Fibroblast of the aortic adventitia (primary cell): ENCODE data around the gene CEP112. TPM values are rescaled to one million over a fixed set of nuclear protein-coding genes. Genes with fewer than 3 reads are reported as not detected.

ENCODE experiments used
- DNase-seq: peaks from one replicate; pipeline ENCODE4 v3.0.0-alpha.2; 2010; ENCODE audit warnings: low read depth
- H3K4me3 ChIP-seq: 2 replicates; pipeline ENCODE4 v1.5.1; 2011; ENCODE audit warnings: low read depth, mild to moderate bottlenecking, control low read depth, low read length, moderate library complexity
- CTCF ChIP-seq: IDR thresholded peaks from 2 replicates; pipeline ENCODE4 v1.5.1; 2011; ENCODE audit warnings: mild to moderate bottlenecking, low read length, control low read depth, inconsistent platforms; ENCODE audit not compliant: insufficient read depth
- total RNA-seq: library from RNA; depleted of rRNA; stranded (reverse); fragments of >200 nt; gene quantifications from 2 replicates; pipeline ENCODE4 v1.2.3, GENCODE V29; 2012; ENCODE audit warnings: low replicate concordance

CEP112 gene
- total RNA-seq, 1 donor: 7.2 TPM

- DNase-seq: peak; percentile 27
- no peak for TF ChIP-seq CTCF
- no peak overlapping the region for H3K4me3 ChIP-seq
Observed at GRCh38 chr17:65638221-65638975, 553.5 kb downstream of the CEP112 start.

GRCh38 chr17:65637786-65638185 lies 554.1 kb downstream of the CEP112 start:
- no peak for DNase-seq

GRCh38 chr17:65634533-65634932 lies 557.4 kb downstream of the CEP112 start:
- no peak for TF ChIP-seq CTCF
- no peak for DNase-seq

More at GRCh38 chr17:65637786-65638185, 554.1 kb downstream of the CEP112 start:
- TF ChIP-seq CTCF: no peak
- no peak overlapping the region for H3K4me3 ChIP-seq

GRCh38 chr17:65633988-65634387 lies 557.9 kb downstream of the CEP112 start:
- peak; percentile 24 for DNase-seq
- no peak for TF ChIP-seq CTCF
- no peak overlapping the region for H3K4me3 ChIP-seq

More at GRCh38 chr17:65634533-65634932, 557.4 kb downstream of the CEP112 start:
- no peak overlapping the region for H3K4me3 ChIP-seq

GRCh38 chr17:65633146-65633881 lies 558.6 kb downstream of the CEP112 start:
- no peak for DNase-seq
- TF ChIP-seq CTCF: no peak
- no peak overlapping the region for H3K4me3 ChIP-seq

GRCh38 chr17:65630502-65630901 lies 561.4 kb downstream of the CEP112 start:
- no peak for DNase-seq
- no peak for TF ChIP-seq CTCF
- H3K4me3 ChIP-seq: no peak overlapping the region
